ENCODE results near the gene ARL6IP6. TPM values are rescaled to one million over a fixed set of nuclear protein-coding genes. Genes with fewer than 3 reads are reported as not detected.

Gene ARL6IP6
- total RNA-seq, 1 experiment from 2014 or later: 43.2 TPM

DNA sequence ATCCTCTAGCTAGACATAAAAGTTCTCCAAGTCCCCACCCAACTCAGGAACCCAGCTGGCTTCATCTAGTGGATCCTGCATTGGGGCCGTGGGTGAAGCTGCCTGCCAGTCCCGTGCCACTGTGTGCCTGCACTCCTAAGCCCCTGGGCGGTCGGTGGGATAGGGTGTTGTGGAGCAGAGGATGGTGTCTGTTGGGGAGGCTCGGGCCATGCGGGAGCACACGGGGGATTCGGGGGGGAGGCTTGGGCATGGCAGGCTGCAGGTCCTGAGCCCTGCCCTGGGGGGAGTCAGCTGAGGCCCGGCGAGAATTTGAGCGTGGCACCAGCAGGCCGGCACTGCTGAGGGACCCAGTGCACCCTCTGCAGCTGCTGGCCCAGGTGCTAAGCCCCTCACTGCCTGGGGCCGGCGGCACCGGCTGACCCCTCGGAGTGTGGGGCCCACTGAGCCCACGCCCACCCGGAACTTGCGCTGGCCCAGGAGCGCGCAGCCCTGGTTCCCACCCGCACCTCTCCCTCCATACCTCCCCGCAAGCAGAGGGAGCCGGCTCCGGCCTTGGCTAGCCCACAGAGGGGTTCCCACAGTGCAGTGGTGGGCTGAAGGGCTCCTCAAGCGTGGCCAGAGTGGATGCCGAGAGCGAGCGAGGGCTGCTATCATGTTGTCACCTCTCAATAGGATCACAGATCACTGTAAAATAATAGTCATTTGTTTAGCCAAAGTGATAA lies 86.4 kb downstream of the ARL6IP6 start:
- DNase-seq (ENCODE audit: low spot score): no peak

- no peak for DNase-seq (ENCODE audit: low spot score)
Observed at GRCh38 chr2:152811916-152812315, 93.5 kb downstream of the ARL6IP6 start.

Other genes with a start within 250 kb of the ARL6IP6 start
- gene PRPF40A, start 1.2 kb upstream of the ARL6IP6 start, total RNA-seq (2014; rRNA removed; shearing (Covaris generic)): 215 and 290 TPM in 2 replicates

All from A172 (cell line).